ENCODE measurements around the gene TMEM134.
A peak's percentile ranks its signal among the peaks of the same experiment; 100 is the strongest.

TMEM134 gene

DNA sequence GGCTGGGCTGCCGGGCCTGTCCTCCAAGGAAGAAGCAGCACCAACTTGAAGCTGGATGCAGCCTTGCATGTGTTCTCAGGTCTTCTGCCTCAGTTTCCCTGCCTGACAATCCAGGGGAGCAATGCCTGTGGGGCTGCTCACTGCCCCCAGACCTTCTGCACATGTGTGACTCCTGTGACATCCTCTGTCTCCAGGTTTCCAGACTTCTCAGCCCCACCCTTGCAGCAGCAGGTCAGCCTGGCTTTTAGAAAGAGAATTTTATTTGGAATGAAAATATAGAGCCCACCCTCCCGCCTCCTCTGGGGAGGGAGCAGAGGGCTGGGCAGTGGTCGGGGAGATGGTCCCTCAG is 31.3 kb downstream of the TMEM134 start:
- no peak for DNase-seq
- TF ChIP-seq, protein P1, sequence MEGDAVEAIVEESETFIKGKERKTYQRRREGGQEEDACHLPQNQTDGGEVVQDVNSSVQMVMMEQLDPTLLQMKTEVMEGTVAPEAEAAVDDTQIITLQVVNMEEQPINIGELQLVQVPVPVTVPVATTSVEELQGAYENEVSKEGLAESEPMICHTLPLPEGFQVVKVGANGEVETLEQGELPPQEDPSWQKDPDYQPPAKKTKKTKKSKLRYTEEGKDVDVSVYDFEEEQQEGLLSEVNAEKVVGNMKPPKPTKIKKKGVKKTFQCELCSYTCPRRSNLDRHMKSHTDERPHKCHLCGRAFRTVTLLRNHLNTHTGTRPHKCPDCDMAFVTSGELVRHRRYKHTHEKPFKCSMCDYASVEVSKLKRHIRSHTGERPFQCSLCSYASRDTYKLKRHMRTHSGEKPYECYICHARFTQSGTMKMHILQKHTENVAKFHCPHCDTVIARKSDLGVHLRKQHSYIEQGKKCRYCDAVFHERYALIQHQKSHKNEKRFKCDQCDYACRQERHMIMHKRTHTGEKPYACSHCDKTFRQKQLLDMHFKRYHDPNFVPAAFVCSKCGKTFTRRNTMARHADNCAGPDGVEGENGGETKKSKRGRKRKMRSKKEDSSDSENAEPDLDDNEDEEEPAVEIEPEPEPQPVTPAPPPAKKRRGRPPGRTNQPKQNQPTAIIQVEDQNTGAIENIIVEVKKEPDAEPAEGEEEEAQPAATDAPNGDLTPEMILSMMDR (IDR thresholded peaks at IDR 0.05; ENCODE audit: low read depth, low read length) = no peak
- peaks cover 37% of the 10 kb centered on the region for H3K36me3 ChIP-seq
- no peak overlapping the region for H3K4me3 ChIP-seq (ENCODE audit: low read depth, low read length)
- peaks cover 9% of the 10 kb centered on the region for H3K4me1 ChIP-seq
- H3K9me3 ChIP-seq = no peaks in the 10 kb centered on the region
- no peaks in the 10 kb centered on the region for H3K27me3 ChIP-seq

DNA sequence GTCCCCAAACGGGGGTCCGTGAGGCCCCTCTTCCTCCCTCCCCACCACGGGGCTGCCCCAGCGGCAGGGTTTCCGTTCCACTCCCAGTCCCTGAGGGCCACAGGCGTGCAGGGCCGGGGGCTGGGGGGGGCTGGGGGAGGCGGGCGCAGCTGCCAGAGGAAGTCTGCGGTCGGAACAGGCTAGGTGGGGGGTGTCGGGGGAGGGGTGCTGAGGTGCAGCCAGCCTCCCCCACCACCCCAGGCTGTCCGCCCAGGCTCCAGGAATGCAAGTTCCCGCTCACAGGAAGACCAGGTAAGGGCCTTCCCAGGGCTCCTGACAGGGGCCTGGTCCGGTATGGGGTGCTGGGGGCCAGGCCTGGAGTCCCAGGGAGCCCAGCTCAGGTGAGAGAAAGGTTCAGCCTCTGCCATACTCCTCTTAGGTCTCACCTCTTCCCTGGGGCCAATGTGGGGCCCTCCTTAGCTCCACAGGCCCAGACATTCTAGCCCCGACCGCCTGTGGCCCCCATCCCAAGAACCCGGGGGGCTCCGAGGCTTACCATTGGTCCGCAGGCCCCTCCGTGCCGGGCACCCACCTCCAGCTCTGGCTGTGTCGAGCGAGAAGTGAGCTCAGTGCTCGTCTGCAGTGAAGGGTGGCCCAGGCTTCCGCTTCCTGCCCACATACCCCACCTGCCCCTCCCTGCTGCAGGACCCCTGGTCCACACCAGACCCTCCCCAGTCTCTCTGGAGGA is 31.8 kb downstream of the TMEM134 start, which contains the start of gene PTPRCAP:
TSS of gene PTPRCAP (minus strand) at position 601 of the 727 bp plus-strand sequence. CDS start at position 538, 63 bp downstream.
- peaks cover 37% of the 10 kb centered on the region for H3K36me3 ChIP-seq
- no peak for DNase-seq
- H3K4me3 ChIP-seq (ENCODE audit: low read depth, low read length) = no peak within 1 kb of the TSS
- TF ChIP-seq, protein P1 (IDR thresholded peaks at IDR 0.05; ENCODE audit: low read depth, low read length) = no peak
- no peaks in the 10 kb centered on the region for H3K9me3 ChIP-seq
- H3K4me1 ChIP-seq = peaks cover 9% of the 10 kb centered on the region
- H3K27me3 ChIP-seq = no peaks in the 10 kb centered on the region

DNA sequence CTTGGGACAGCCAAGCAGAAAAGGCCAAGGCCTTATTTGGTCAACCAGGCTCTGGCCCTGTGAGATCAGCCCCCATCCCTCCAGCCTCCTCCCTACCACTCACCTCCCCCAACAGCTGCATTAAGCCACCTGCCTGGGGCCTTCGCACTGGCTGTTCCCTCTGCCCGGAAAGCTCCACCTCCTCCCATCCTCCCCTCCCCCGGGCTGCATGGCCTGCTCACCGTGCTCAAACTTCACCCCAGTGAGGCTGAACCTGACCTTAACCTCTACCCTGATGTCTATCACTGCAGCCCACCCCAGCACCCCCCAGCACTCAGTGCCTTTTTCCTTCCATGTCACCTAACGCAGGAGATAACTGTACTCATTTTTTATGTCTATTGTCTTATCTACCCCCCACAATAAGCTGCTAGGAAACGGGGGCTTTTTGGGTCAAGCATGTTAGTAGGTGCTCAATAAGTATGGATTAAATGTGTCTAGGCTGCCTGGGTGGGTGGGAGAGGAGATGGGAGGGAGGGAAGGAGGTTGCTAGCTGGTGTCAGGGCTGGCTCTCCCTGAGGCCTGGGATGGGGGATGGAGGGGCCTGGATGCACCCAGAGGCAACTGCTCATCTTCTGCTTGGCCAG is 32.5 kb downstream of the TMEM134 start:
- TF ChIP-seq, protein P1 (IDR thresholded peaks at IDR 0.05; ENCODE audit: low read depth, low read length) = no peak
- DNase-seq = peak; percentile 57
- H3K36me3 ChIP-seq = peaks cover 39% of the 10 kb centered on the region
- no peaks in the 10 kb centered on the region for H3K27me3 ChIP-seq
- no peak overlapping the region for H3K4me3 ChIP-seq (ENCODE audit: low read depth, low read length)
- H3K4me1 ChIP-seq = peaks cover 9% of the 10 kb centered on the region
- no peaks in the 10 kb centered on the region for H3K9me3 ChIP-seq

DNA sequence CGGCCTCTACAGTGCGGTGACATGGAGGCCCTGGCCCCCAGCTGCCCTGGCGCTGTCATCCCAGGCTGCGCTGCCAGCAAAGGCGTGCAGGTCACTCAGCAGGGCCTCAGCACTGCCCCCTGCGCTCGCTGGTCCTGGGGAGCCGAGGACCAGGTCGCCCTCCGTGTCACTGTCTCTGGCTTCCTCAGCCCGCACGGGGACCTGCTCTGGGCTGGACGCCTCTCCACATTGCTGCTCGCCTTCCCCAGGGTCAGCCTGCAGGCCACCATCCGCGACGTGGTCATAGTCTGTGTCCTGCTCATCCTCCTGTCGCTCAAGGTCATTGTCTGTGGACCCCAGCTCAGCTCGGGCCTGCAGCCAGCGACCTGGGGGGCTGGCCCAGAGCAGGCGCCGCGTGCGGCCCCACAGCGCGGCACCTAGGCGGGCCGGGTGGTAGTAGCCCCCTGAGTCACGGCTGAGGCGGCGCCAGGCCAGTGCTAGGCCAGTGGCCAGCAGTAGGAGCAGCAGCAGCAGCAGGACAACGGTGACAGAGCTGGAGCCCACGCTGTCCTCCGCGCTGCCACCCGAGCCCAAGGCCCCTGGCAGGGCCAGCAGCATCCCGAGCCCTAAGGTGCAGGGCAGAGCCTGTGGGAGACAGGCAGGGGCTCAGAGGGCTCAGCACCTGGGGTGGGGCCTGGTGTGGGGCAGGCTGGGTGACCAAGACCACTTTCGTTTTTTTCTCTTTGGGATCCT is 33.2 kb downstream of the TMEM134 start:
- TF ChIP-seq, protein P1 (IDR thresholded peaks at IDR 0.05; ENCODE audit: low read depth, low read length) = no peak
- no peak overlapping the region for H3K4me3 ChIP-seq (ENCODE audit: low read depth, low read length)
- DNase-seq = no peak
- H3K27me3 ChIP-seq = no peaks in the 10 kb centered on the region
- H3K4me1 ChIP-seq = peaks cover 9% of the 10 kb centered on the region
- H3K36me3 ChIP-seq = peaks cover 45% of the 10 kb centered on the region
- no peaks in the 10 kb centered on the region for H3K9me3 ChIP-seq

DNA sequence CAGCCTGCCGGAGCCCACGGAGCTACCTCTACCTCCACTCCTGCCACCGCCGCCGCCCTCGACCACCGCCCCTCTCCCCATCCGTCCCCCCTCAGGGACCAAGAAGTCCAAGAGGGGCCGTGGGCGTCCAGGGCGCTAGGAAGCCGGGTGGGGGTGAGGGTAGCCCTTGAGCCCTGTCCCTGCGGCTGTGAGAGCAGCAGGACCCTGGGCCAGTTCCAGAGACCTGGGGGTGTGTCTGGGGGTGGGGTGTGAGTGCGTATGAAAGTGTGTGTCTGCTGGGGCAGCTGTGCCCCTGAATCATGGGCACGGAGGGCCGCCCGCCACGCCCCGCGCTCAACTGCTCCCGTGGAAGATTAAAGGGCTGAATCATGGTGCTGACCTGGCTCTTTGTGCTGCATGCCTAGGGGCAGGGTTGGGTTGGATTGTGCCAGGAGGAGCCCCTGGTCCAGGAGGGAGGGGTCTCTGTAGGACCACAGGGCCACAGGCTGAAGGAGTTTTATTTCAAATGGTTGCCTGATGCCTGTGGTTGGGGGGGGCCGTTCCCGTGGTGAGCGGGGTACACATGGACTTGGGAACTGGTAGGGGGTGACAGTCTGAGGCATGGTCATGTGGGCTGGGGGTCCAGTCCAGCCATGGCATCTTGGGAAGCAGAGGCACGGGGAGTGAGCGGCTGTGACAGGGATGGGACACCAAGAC is 33.9 kb downstream of the TMEM134 start:
- TF ChIP-seq, protein P1 (IDR thresholded peaks at IDR 0.05; ENCODE audit: low read depth, low read length) = no peak
- no peaks in the 10 kb centered on the region for H3K9me3 ChIP-seq
- no peak for DNase-seq
- no peaks in the 10 kb centered on the region for H3K27me3 ChIP-seq
- H3K36me3 ChIP-seq = peaks cover 51% of the 10 kb centered on the region
- no peak overlapping the region for H3K4me3 ChIP-seq (ENCODE audit: low read depth, low read length)
- peaks cover 9% of the 10 kb centered on the region for H3K4me1 ChIP-seq

Measured in BE2C (cell line).